Smooth muscle cell (in vitro differentiated cells): Measurements from ENCODE around the gene RPS15. TPM values are rescaled to one million over a fixed set of nuclear protein-coding genes. Genes with fewer than 3 reads are reported as not detected.

Experiments
- DNase-seq: peaks from one replicate; lab custom pipeline; 2025; ENCODE audit not compliant: unreplicated experiment; lab: John Stamatoyannopoulos, UW
- H2AFZ ChIP-seq: fragments of 200-600 bp; sonication (generic); 2 replicates; pipeline ENCODE4 v1.6.0; 2016; ENCODE audit warnings: antibody characterized with exemption, low read depth, mild to moderate bottlenecking
- H3F3A ChIP-seq: fragments of 200-600 bp; sonication (generic); 2 replicates; pipeline ENCODE4 v1.6.0; 2017; ENCODE audit warnings: antibody characterized with exemption, low read depth
- H3K27ac ChIP-seq: fragments of 200-600 bp; sonication (generic); 2 replicates; pipeline ENCODE4 v1.5.1; 2016; ENCODE audit warnings: low read depth, mild to moderate bottlenecking
- H3K27me3 ChIP-seq: fragments of 200-600 bp; sonication (generic); 2 replicates; pipeline ENCODE4 v1.6.1; 2016; ENCODE audit warnings: low read depth, mild to moderate bottlenecking
- H3K36me3 ChIP-seq: fragments of 200-600 bp; sonication (generic); 2 replicates; pipeline ENCODE4 v1.5.1; 2016; ENCODE audit warnings: low read depth
- H3K4me1 ChIP-seq: fragments of 200-600 bp; sonication (generic); 2 replicates; pipeline ENCODE4 v1.5.1; 2016; ENCODE audit warnings: low read depth
- H3K4me2 ChIP-seq: fragments of 200-600 bp; sonication (generic); 2 replicates; pipeline ENCODE4 v1.6.0; 2016; ENCODE audit warnings: mild to moderate bottlenecking
- H3K4me3 ChIP-seq: fragments of 200-600 bp; sonication (generic); 2 replicates; pipeline ENCODE4 v1.5.1; 2016; ENCODE audit warnings: mild to moderate bottlenecking
- H3K79me2 ChIP-seq: fragments of 200-600 bp; sonication (generic); 2 replicates; pipeline ENCODE4 v1.6.0; 2016; ENCODE audit warnings: low read depth, mild to moderate bottlenecking
- H3K9ac ChIP-seq: fragments of 200-600 bp; sonication (generic); 2 replicates; pipeline ENCODE4 v1.6.0; 2016; ENCODE audit warnings: low read depth
- H3K9me3 ChIP-seq: fragments of 200-600 bp; sonication (generic); replicated peaks from 2 replicates; pipeline ENCODE4 v1.5.1; 2016; ENCODE audit warnings: low read depth
- H4K20me1 ChIP-seq: fragments of 200-600 bp; sonication (generic); 2 replicates; pipeline ENCODE4 v1.6.0; 2016; ENCODE audit warnings: low read depth
- WGBS: methylation state at CpG from one replicate; pipeline ENCODE4 v1.1.7; 2016; ENCODE audit warnings: low lambda C conversion rate; 5-methylcytosine and 5-hydroxymethylcytosine counted together
- polyA plus RNA-seq: library from polyadenylated mRNA; unstranded; fragments of >200 nt; fragmentation: Nextera tagmentation; extraction: Ambion mirVana; gene quantifications from 2 replicates; pipeline ENCODE4 v1.2.1, GENCODE V29; 2016
- total RNA-seq: library from RNA; depleted of rRNA; stranded (reverse); fragments of >200 nt; gene quantifications from 2 replicates; pipeline ENCODE4 v1.2.3, GENCODE V29; 2014
- TF ChIP-seq, protein P1 (sequence below): fragments of 200-600 bp; sonication (generic); IDR thresholded peaks from 2 replicates; pipeline ENCODE4 v1.5.1; 2017; ENCODE audit warnings: borderline replicate concordance, mild to moderate bottlenecking, antibody characterized with exemption; ENCODE audit not compliant: insufficient read depth, poor library complexity, severe bottlenecking

RPS15 gene
- total and polyA plus RNA-seq, 2 experiments from 2014 or later = 1,180 to 2,744 TPM

DNA sequence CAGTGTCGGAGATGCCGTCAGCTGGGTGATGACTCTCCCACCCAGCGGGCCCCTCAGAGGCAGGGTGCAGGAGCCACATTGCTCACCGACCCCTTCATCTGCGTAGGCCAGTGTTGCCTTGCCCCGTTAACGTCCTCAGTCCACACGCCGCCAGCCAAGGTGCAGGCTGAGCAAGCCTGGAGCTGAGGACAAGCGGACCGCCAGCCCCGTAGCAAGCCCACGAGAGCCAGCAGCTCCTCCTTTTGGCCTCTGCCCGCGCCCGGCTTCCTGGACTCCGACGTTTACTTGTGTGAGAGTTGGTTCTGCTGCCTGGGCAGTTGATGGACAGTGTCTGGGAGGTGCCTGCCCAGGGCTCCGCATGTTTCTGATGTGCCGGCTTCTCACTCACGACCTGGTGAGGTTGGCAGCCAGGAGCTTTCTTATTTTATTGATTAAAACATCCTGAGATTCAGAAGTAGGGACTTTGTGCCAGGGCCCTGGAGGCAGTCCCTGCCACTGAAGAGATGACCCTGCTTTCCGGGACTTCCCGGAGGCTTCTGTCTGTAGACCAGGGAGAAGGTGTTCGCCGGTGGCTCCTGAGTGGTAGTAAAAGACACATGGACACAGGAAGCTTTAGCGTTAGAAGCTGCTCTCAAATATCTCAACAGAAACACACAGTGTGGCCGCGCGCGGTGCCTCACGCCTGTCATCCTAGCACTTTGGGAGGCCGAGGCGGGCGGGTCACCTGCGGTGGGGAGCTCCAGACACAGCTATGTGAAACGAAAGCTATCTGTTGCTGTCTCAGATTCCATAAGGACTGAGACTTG, 25.0 kb upstream of the RPS15 start:
- no peak overlapping the region for H3K9ac ChIP-seq
- TF ChIP-seq, protein P1, sequence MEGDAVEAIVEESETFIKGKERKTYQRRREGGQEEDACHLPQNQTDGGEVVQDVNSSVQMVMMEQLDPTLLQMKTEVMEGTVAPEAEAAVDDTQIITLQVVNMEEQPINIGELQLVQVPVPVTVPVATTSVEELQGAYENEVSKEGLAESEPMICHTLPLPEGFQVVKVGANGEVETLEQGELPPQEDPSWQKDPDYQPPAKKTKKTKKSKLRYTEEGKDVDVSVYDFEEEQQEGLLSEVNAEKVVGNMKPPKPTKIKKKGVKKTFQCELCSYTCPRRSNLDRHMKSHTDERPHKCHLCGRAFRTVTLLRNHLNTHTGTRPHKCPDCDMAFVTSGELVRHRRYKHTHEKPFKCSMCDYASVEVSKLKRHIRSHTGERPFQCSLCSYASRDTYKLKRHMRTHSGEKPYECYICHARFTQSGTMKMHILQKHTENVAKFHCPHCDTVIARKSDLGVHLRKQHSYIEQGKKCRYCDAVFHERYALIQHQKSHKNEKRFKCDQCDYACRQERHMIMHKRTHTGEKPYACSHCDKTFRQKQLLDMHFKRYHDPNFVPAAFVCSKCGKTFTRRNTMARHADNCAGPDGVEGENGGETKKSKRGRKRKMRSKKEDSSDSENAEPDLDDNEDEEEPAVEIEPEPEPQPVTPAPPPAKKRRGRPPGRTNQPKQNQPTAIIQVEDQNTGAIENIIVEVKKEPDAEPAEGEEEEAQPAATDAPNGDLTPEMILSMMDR = no peak
- peaks cover 85% of the 10 kb centered on the region for H3K79me2 ChIP-seq
- no peak overlapping the region for H3K27ac ChIP-seq
- DNase-seq = no peak
- no peaks in the 10 kb centered on the region for H3K9me3 ChIP-seq
- H3K4me1 ChIP-seq = peaks cover 33% of the 10 kb centered on the region
- no peak overlapping the region for H3K4me3 ChIP-seq
- H3K4me2 ChIP-seq = no peak overlapping the region
- 96% methylated on average over 36 of the region's 36 CpGs for WGBS
- H4K20me1 ChIP-seq = peaks cover 93% of the 10 kb centered on the region
- no peaks in the 10 kb centered on the region for H3K27me3 ChIP-seq
- no peaks in the 10 kb centered on the region for H3K36me3 ChIP-seq
- peaks cover 28% of the 10 kb centered on the region for H3F3A ChIP-seq
- no peak overlapping the region for H2AFZ ChIP-seq

DNA sequence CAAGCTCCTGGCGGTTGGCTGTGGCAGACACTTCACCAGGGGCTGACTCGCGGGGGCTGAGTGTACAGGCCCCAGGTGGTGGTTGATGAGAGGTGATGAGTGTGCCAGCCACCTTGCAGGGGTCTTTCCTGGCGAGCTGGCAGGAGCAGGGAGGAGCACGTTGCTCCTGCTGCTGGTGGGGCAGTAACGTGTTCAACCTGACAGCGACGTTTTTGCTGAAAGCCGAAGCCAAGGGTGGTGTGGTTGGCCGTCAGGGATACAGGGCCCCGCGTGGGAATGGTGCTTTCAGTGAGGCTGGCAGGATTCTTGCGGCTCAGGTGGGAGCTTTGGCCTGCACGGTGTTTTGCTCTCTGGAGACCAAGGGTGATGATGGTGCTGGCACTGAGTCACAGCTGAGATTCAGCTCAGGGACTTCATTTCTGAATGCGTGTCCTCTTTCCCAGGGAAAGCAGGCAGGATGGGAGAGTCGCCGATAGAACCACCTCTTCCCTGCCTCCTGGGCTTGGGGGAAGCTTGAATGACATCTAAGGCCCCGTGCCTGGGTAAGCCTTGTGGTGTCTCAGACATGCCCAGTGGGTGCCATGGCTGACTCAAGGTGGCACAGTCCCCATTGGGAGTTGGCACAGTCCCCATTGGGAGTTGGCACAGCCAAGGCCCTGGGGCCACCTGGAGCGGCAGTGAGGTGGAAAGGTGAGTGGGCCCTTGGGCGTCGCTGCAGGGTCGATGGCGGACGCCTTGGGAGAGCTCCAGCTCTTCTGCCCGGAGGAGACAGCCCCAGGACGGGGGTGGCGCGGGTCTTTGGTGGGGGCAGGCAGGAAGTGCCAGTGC, 22.0 kb upstream of the RPS15 start:
- Histone ChIP-seq H3F3A (peaks cover 28% of the 10 kb centered on the region), H3K27ac (peak overlapping the region; percentile 96), H3K4me1 (peaks cover 20% of the 10 kb centered on the region), H3K9me3 (no peaks in the 10 kb centered on the region), H3K4me3 (peak overlapping the region; percentile 6), H3K9ac (peak overlapping the region; percentile 82), H3K4me2 (peak overlapping the region; percentile 80), H3K79me2 (peaks cover 80% of the 10 kb centered on the region), H4K20me1 (peaks cover 89% of the 10 kb centered on the region), H3K36me3 (no peaks in the 10 kb centered on the region), H3K27me3 (no peaks in the 10 kb centered on the region), H2AFZ (no peak overlapping the region)
- DNase-seq = no peak
- TF ChIP-seq, protein P1 = no peak
- 68% methylated on average over 26 of the region's 28 CpGs for WGBS

DNA sequence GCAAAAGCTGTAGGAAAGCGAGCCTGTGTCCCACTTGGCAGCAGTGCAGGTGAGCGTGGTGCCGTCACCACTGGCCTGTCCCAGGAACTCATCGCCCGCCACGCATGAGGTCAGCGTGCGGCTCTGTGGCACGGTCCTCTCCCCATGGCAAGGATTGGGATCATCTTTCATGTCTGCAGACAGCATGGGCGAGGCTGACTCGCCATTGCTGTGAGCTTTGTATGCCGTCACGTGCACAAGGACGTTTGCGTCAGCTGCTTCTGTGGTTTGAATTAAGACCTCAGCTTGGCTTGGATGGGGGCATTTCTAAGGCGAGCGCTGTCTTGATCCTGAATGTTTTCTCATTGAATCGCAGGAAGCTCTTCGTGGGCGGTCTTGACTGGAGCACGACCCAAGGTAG, 21.1 kb upstream of the RPS15 start:
- Histone ChIP-seq H4K20me1 (peaks cover 89% of the 10 kb centered on the region), H2AFZ (no peak overlapping the region), H3K27ac (peak overlapping the region; percentile 96), H3K9me3 (no peaks in the 10 kb centered on the region), H3K36me3 (no peaks in the 10 kb centered on the region), H3K79me2 (peaks cover 79% of the 10 kb centered on the region), H3K9ac (peak overlapping the region; percentile 82), H3K4me2 (peak overlapping the region; percentile 80), H3F3A (peaks cover 28% of the 10 kb centered on the region), H3K4me1 (peaks cover 20% of the 10 kb centered on the region), H3K27me3 (no peaks in the 10 kb centered on the region), H3K4me3 (no peak overlapping the region)
- WGBS = 64% methylated on average over 21 of the region's 21 CpGs
- TF ChIP-seq, protein P1 = no peak
- no peak for DNase-seq
